GM19099 (cell line): ENCODE measurements around the gene IGFBP2.

Experiments used
- POLR2A ChIP-seq: IDR thresholded peaks from 3 replicates; pipeline ENCODE4 v1.6.1; 2011; ENCODE audit warnings: low read depth; ENCODE audit not compliant: insufficient read length; ENCODE audit errors: extremely low read depth

IGFBP2 gene

GRCh38 chr2:216678813-216679657, 45.8 kb downstream of the IGFBP2 start:
- TF ChIP-seq POLR2A, result no peak

GRCh38 chr2:216679658-216680024, 46.4 kb downstream of the IGFBP2 start:
- no peak for TF ChIP-seq POLR2A

- no peak for TF ChIP-seq POLR2A
Observed at GRCh38 chr2:216680951-216681629, 47.9 kb downstream of the IGFBP2 start.

- no peak for TF ChIP-seq POLR2A
Observed at GRCh38 chr2:216681683-216682082, 48.5 kb downstream of the IGFBP2 start.

- no peak for TF ChIP-seq POLR2A
Observed at GRCh38 chr2:216683846-216684245, 50.6 kb downstream of the IGFBP2 start.

GRCh38 chr2:216685327-216685875, 52.2 kb downstream of the IGFBP2 start:
- TF ChIP-seq POLR2A, result no peak

GRCh38 chr2:216687111-216687510, 53.9 kb downstream of the IGFBP2 start:
- TF ChIP-seq POLR2A, result no peak

GRCh38 chr2:216687646-216688045, 54.4 kb downstream of the IGFBP2 start:
- no peak for TF ChIP-seq POLR2A

GRCh38 chr2:216688731-216689340, 55.6 kb downstream of the IGFBP2 start:
- TF ChIP-seq POLR2A, result no peak

GRCh38 chr2:216689397-216689796, 56.2 kb downstream of the IGFBP2 start:
- no peak for TF ChIP-seq POLR2A

- no peak for TF ChIP-seq POLR2A
Observed at GRCh38 chr2:216690456-216690852, 57.2 kb downstream of the IGFBP2 start.

GRCh38 chr2:216690853-216691741, 57.9 kb downstream of the IGFBP2 start:
- TF ChIP-seq POLR2A, result no peak

- no peak for TF ChIP-seq POLR2A
Observed at GRCh38 chr2:216692636-216693413, 59.6 kb downstream of the IGFBP2 start.

- no peak for TF ChIP-seq POLR2A
Observed at GRCh38 chr2:216693414-216694080, 60.3 kb downstream of the IGFBP2 start.
